H1 (cell line): ENCODE results near the gene RBM34. TPM values are rescaled to one million over a fixed set of nuclear protein-coding genes. Genes with fewer than 3 reads are reported as not detected.

ENCODE experiments used
- ATF2 ChIP-seq: IDR thresholded peaks from 2 replicates; pipeline ENCODE4 v1.6.1; 2012; ENCODE audit warnings: low read length, inconsistent platforms
- BCL11A ChIP-seq, 2 experiments: IDR thresholded peaks; one replicate each; pipeline ENCODE4 v1.6.1; 2011; ENCODE audit warnings: low read depth in 2 of 2, low read length in 2 of 2, mild to moderate bottlenecking in 2 of 2
- BRCA1 ChIP-seq: IDR thresholded peaks from 2 replicates; pipeline ENCODE4 v1.6.1; 2012; ENCODE audit warnings: low read depth, low read length, improper control_type of control experiment
- CBX5 ChIP-seq: fragments of 300-800, 300-1000 bp; sonication (generic); IDR thresholded peaks from 2 replicates; pipeline ENCODE4 v1.7.1; 2016; ENCODE audit warnings: antibody characterized with exemption, low read length, low read depth
- HDAC6 ChIP-seq: IDR thresholded peaks from one replicate; pipeline ENCODE4 v1.7.1; 2012; ENCODE audit warnings: low read depth, mild to moderate bottlenecking, inconsistent platforms, low read length, moderate library complexity
- NANOG ChIP-seq: IDR thresholded peaks from 2 replicates; pipeline ENCODE4 v1.6.1; 2011; ENCODE audit warnings: low read length, low read depth, mild to moderate bottlenecking, inconsistent platforms; ENCODE audit not compliant: insufficient read depth, poor library complexity, severe bottlenecking
- polyA plus RNA-seq, 7 experiments: library from polyadenylated mRNA; depleted of rRNA in 3 of 7; stranded (reverse) in 5 of 7; unstranded in 2 of 7; fragments of >200 nt in 5 of 7; fragments of 200-250 nt in 2 of 7; gene quantifications; 1 replicate in 5 of 7; 2 replicates in 1 of 7; 4 replicates in 1 of 7; pipeline versions ENCODE4 v1.2.1 to v1.2.3, GENCODE V29; 2011 to 2013; ENCODE audit warnings: missing spikeins in 2 of 7, mixed read lengths in 2 of 7
- total RNA-seq: library from RNA; stranded (reverse); fragmentation: NEBNext Ultra II Directional; extraction: Animal tissue kit (Norgen Biotek cat#: 25700); gene quantifications from 2 replicates; pipeline ENCODE4 v1.2.1, GENCODE V29; 2021

RBM34 gene
- total and polyA plus RNA-seq, 2 of the 8 experiments (the other 6 are each of a cell fraction or from before 2014, with no cell fraction given) = 18.8 to 108 TPM

DNA sequence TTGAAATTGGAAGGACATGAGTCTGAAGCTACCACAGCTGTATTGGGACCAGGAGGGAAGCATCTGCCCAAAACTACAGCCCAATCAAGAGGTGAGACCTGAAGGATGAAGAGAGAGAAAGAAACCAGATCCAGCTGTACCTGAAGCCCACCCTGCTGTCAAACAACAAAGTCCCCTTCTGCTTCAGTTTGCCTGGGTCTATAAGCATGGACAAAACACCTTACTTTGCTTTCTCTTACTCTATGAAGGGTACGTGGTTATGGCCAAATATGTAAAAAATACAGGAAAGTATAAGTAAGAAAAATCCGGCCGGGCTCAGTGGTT, 58.8 kb downstream of the RBM34 start (continued):
- TF ChIP-seq NANOG (no peak), ATF2 (no peak), BCL11A (IDR thresholded peaks at IDR 0.05; ENCODE audit: low read depth in 2 of 2, low read length in 2 of 2) (no peak), CBX5 (no peak), BRCA1 (no peak), HDAC6 (no peak)
